ENCODE results near the gene DCP2.

Gene DCP2

DNA sequence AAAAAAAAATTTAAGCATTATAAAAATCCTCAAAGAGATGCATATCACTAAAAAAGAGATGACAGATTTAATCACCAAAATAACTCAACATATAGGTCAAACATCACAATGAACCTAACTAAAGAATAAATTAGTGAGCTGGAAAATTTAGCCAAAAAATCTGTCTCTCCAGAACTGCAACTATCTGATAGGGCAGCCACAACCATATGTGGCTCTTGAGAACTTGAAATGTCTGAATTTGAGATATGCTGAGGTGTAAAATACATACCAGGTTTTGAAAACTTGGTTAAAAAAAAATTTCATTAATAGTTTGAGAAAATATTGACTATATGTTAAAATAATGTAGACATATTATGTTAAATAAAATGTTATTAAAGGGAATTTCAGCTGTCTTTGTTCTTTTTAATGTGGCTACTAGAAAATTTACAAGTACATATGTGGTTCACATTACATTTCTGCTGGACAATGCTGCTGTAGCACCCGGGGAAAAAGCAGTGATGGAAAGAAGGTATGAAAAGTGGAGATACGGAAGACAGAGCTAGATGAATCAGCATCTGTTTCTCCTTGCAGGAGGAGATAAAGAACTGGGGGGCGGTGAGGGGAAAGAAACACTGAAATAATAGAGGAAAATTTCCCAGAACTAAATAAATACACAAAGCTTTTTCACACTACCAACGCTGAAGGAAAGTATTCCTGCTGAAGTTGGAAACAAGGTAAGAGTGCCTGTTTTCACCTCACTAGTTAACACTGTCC is 66.1 kb downstream of the DCP2 start:
- no peaks in the 10 kb centered on the region for H3K36me3 ChIP-seq (ENCODE audit: insufficient read depth, low read length)
- no peaks in the 10 kb centered on the region for H3K79me2 ChIP-seq (ENCODE audit: insufficient read depth, low read length)

DNA sequence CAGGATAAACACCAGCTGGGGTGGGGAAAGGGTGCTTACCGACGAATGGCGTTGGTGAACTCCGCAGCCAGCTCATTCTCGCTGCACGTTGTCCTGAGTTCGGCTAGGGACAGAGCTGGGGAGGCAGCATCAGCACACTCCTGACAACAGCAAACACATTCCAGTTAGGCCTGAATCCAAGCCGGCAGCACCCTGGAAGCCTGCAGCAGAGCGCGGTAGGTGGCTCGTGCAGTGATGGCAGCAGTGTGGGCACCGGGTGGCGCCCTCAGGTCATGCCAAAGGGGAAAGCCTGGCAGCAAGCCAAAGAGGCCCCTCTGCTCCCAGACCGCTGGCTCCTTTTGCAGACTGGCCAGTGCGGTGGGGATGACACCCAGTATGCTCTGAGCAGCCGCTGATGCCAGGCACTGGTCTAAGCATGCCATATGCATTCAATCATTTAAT is 66.9 kb downstream of the DCP2 start:
- ATAC-seq (ENCODE audit: insufficient read depth, low read depth) (no peak), DNase-seq (no peak)
- Histone ChIP-seq H2AFZ (ENCODE audit: low read depth, low read length) (0 out of 2 replicates have a peak overlapping the region, but pooled peaks have one; percentile 49), H4K20me1 (ENCODE audit: insufficient read depth, low read length) (no peaks in the 10 kb centered on the region), H3K36me3 (ENCODE audit: insufficient read depth, low read length) (no peaks in the 10 kb centered on the region), H3K9me3 (ENCODE audit: insufficient read depth, low read length, severe bottlenecking) (no peaks in the 10 kb centered on the region), H3K27ac (ENCODE audit: low read length) (no peak overlapping the region), H3K4me1 (ENCODE audit: insufficient read depth, low read length) (peaks cover 12% of the 10 kb centered on the region), H3K79me2 (ENCODE audit: insufficient read depth, low read length) (no peaks in the 10 kb centered on the region), H3K4me3 (ENCODE audit: low read depth in 1 of 2, low read length in 2 of 2) (no peak overlapping the region), H3K27me3 (ENCODE audit: insufficient read depth, low read length, poor library complexity) (no peaks in the 10 kb centered on the region), H3K4me2 (ENCODE audit: insufficient read depth, low read length) (no peak overlapping the region), H3K9ac (ENCODE audit: low read depth, low read length) (no peak overlapping the region)
- no peak for TF ChIP-seq EZH2 (IDR thresholded peaks at IDR 0.05; ENCODE audit: borderline replicate concordance, low read depth, low read length, severe bottlenecking)
- TF ChIP-seq, protein P1, sequence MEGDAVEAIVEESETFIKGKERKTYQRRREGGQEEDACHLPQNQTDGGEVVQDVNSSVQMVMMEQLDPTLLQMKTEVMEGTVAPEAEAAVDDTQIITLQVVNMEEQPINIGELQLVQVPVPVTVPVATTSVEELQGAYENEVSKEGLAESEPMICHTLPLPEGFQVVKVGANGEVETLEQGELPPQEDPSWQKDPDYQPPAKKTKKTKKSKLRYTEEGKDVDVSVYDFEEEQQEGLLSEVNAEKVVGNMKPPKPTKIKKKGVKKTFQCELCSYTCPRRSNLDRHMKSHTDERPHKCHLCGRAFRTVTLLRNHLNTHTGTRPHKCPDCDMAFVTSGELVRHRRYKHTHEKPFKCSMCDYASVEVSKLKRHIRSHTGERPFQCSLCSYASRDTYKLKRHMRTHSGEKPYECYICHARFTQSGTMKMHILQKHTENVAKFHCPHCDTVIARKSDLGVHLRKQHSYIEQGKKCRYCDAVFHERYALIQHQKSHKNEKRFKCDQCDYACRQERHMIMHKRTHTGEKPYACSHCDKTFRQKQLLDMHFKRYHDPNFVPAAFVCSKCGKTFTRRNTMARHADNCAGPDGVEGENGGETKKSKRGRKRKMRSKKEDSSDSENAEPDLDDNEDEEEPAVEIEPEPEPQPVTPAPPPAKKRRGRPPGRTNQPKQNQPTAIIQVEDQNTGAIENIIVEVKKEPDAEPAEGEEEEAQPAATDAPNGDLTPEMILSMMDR (IDR thresholded peaks at IDR 0.05; ENCODE audit: borderline replicate concordance, extremely low read depth, low read length, poor library complexity, severe bottlenecking): peak; percentile 52

More for the DNA sequence above, 66.1 kb downstream of the DCP2 start:
- no peak for DNase-seq
- Histone ChIP-seq H3K9me3 (ENCODE audit: insufficient read depth, low read length, severe bottlenecking) (no peaks in the 10 kb centered on the region), H3K27ac (ENCODE audit: low read length) (no peak overlapping the region), H3K4me2 (ENCODE audit: insufficient read depth, low read length) (no peak overlapping the region), H3K4me1 (ENCODE audit: insufficient read depth, low read length) (peaks cover 12% of the 10 kb centered on the region), H3K4me3 (ENCODE audit: low read depth in 1 of 2, low read length in 2 of 2) (no peak overlapping the region), H3K27me3 (ENCODE audit: insufficient read depth, low read length, poor library complexity) (no peaks in the 10 kb centered on the region), H4K20me1 (ENCODE audit: insufficient read depth, low read length) (no peaks in the 10 kb centered on the region), H3K9ac (ENCODE audit: low read depth, low read length) (no peak overlapping the region), H2AFZ (ENCODE audit: low read depth, low read length) (peak overlapping the region; percentile 49)
- TF ChIP-seq, protein P1 (IDR thresholded peaks at IDR 0.05; ENCODE audit: borderline replicate concordance, extremely low read depth, low read length, poor library complexity, severe bottlenecking): no peak
- TF ChIP-seq EZH2 (IDR thresholded peaks at IDR 0.05; ENCODE audit: borderline replicate concordance, low read depth, low read length, severe bottlenecking): no peak
- ATAC-seq (ENCODE audit: insufficient read depth, low read depth): no peak

DNA sequence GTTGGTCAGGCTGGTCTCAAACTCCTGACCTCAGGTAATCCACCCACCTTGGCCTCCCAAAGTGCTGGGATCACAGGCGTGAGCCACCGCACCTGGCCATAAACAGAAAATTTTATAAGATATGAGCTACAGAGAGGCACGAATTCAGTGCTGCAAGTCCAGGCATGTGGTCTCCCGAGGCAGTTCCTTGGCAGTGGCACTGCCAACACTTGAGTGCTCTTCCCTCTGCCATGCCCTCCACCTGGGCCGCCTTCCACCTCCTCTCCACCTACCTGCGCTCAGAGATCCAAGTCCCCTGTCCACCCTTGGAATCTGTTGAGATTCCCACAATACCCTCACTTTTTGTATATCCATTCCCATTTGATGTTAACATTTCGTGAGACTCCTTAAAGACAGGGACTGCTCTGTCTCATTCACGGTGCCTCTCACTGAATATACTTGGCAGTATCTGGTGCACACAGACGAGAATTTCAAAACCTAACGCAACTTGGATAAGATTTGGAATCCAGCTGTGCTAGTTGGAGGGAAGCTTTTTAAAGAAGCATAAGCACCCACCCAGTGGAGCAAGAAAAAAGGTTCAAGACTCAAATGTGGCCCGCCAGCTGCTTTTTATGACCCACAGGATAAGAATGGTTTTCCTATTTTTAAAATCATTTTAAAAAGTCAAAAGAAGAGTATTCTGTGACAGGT is 68.3 kb downstream of the DCP2 start:
- H3K9ac ChIP-seq (ENCODE audit: low read depth, low read length): no peak overlapping the region

More for the DNA sequence above, 68.3 kb downstream of the DCP2 start:
- Histone ChIP-seq H3K36me3 (ENCODE audit: insufficient read depth, low read length) (no peaks in the 10 kb centered on the region), H3K79me2 (ENCODE audit: insufficient read depth, low read length) (no peaks in the 10 kb centered on the region), H3K4me3 (ENCODE audit: low read depth in 1 of 2, low read length in 2 of 2) (no peak overlapping the region), H3K27me3 (ENCODE audit: insufficient read depth, low read length, poor library complexity) (no peaks in the 10 kb centered on the region), H3K27ac (ENCODE audit: low read length) (no peak overlapping the region), H3K4me1 (ENCODE audit: insufficient read depth, low read length) (peaks cover 12% of the 10 kb centered on the region), H3K4me2 (ENCODE audit: insufficient read depth, low read length) (no peak overlapping the region), H2AFZ (ENCODE audit: low read depth, low read length) (no peak overlapping the region), H4K20me1 (ENCODE audit: insufficient read depth, low read length) (no peaks in the 10 kb centered on the region), H3K9me3 (ENCODE audit: insufficient read depth, low read length, severe bottlenecking) (no peaks in the 10 kb centered on the region)
- DNase-seq (no peak), ATAC-seq (ENCODE audit: insufficient read depth, low read depth) (no peak)
- TF ChIP-seq, protein P1 (IDR thresholded peaks at IDR 0.05; ENCODE audit: borderline replicate concordance, extremely low read depth, low read length, poor library complexity, severe bottlenecking): no peak
- no peak for TF ChIP-seq EZH2 (IDR thresholded peaks at IDR 0.05; ENCODE audit: borderline replicate concordance, low read depth, low read length, severe bottlenecking)

All from DND-41 (cell line).